Activated naive CD8-positive, alpha-beta T cell treated with anti-CD3 and anti-CD28 coated beads, Interleukin-2, amount 50 U/mL, for 16 hours (primary cell): ENCODE results near the gene NPHP4.

Experiments used
- DNase-seq: peaks from one replicate; pipeline ENCODE4 v3.0.0-alpha.2; 2020; ENCODE audit warnings: low read depth, low spot score

The NPHP4 gene

GRCh38 chr1:5879421-5879820, 112.8 kb downstream of the NPHP4 start:
- DNase-seq = no peak

- DNase-seq = no peak
These were observed 113.3 kb downstream of the NPHP4 start for GRCh38 chr1:5878971-5879370.

DNA sequence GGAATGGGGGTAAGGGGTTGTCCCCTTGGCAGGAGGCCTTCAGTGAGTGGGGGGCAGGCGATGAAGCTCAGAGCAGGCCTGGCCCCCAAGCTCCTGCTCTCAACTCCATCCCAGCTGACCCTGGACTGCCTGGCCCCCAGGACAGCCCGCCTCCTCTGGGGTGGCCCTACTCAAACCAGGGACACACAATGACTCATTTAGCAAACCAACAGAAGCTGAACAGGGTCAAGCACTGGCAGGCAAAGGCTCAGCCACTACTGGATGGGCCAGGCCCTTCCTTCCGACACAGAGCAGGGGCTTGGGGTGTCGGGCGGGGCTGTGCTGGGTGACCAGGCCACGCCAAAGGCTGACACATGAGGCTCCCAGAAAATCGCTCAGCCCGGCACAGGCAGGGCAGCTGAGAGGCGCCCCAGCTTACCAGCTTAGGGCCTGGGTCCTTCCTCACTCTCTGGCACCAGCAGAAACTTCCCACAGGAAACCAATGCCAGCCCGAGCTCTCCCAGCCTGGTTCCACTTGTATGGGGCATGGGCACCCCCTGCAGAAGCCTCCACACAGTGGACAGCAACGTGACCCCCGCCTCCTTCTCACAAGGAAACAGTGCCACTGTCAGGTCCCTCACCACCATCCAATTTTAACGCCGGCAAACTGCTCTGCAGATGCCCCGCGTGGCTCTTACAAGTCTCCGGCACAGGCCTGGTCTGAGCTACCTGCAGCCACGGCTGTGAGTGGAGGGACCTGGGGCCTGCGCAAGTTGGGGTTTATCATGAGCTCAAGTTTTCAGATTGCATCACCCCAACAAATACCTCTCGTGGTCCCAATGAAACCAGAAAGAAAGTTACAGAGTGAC, 114.3 kb downstream of the NPHP4 start:
- DNase-seq = no peak

GRCh38 chr1:5877001-5877400, 115.2 kb downstream of the NPHP4 start:
- DNase-seq = no peak

DNA sequence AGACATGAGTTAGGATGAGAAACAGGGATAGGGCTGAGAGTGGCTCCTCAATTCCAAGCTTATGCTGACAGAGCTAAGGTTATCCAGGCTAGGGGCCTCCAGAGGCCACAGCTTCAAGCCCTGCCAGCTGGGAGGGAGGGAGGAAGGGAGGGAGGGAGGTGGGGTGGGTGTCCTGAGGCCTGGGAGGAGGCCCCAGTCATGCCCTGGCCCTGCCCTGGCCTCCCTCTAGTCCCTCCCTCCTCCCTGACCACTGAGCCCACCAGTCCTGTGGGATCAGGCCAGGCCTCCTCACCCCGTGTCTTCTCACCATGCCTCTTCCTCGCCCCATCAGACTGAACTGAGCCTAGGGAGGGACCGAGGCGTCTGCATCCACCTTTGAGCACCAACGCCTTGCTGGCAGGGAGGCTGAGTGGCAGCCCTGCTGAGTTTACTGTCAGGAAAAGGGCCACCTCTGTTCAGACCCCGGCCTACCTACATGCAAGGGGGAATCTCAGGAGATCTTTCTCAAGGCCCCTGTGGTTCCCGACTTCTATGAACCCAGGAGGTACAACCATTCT, 116.1 kb downstream of the NPHP4 start:
- no peak for DNase-seq

- no peak for DNase-seq
These were observed 116.8 kb downstream of the NPHP4 start for GRCh38 chr1:5875345-5875910.

DNA sequence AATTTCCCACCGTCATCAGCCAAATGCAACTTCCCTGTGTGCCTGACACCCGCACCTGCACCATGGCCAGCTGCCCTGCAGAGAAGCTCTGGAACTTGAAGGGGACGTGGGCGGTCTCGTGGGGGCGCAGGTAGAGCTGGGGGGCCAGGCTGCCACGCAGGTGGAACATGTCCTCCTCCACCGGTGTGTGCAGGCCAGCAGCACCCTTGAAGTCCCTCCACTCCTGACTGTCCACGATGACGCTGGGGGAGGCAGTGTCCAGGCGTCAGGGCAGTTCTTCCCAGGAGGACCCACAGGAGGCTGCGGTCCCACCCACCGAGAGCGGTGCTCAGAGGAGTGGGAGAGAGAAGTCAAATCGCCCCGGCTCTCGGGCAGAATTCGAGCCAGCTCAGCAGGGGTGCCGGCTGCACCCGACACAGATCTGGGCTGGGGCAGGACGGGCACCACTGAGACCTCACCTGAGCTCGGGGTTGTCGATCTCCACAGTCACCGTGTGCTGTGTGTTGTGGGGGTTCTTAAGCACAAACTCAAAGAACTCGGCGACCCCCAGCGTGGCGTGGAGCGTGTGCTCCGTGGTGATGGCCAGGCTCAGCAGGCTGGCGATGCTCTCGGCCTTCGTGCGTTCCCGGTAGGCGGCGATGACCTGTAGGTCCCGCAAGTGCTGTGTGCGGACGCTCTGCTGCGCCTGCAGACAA, 117.7 kb downstream of the NPHP4 start:
- DNase-seq = no peak

DNA sequence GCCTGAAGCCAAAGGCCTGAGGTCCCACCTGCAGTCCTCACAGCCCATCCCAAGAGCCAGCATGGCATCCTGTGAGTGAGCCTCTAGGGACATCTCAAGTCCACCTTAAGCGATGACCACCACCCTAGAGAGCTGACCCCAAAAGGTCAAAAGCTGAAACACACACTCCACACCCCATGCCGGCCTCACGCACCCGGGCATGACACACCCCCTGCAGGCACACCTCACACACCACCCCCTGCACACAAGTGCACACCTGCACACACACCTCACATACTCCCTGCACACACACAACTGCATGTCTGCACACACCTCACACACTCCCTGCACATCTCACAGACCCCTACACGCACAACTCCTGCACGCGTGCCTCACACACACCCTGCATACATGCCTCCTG, 118.7 kb downstream of the NPHP4 start:
- DNase-seq = no peak

GRCh38 chr1:5872886-5873285, 119.3 kb downstream of the NPHP4 start:
- no peak for DNase-seq

GRCh38 chr1:5868931-5869500, 123.2 kb downstream of the NPHP4 start:
- no peak for DNase-seq

DNA sequence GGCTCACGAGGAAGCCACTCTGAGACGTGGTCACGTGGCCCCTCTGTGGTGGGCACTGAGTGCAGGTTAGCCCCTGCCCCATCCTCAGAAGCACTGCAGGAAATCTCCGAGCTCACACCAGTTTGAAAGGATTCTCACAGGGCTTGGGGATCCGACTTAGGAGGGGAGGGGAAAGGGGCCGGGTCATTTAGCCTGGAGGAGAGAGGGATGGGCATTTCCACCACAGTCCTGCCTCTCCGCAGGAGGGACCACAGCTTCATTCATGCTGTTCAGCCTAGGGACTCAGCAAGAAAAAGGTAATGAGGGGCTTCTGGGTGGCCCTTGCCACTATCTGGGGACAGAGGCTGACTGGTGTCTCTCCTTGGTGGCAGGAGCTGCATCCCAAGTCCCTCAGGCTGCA, 126.5 kb downstream of the NPHP4 start:
- DNase-seq = no peak

- DNase-seq = no peak
These were observed 127.2 kb downstream of the NPHP4 start for GRCh38 chr1:5865056-5865455.

DNA sequence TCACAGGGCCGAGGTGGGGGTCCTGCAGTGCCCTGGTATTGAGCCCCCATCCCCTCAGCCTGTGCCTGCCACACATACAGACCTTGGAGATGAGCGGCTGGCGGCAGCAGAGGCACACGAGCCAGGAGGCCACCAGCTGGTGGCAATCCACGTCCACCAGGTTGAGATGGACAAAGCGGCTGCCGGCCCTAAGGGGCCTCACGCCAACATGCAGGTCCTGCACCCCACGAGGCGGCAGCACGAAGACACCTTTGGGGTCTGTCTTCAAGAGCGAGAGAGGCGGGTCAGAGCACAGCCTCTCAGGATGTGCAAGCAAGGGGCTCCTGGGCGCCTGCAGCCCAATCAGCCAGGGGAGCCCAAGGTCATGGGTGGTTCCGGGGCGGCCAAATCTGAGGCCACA, 128.0 kb downstream of the NPHP4 start:
- DNase-seq = no peak

DNA sequence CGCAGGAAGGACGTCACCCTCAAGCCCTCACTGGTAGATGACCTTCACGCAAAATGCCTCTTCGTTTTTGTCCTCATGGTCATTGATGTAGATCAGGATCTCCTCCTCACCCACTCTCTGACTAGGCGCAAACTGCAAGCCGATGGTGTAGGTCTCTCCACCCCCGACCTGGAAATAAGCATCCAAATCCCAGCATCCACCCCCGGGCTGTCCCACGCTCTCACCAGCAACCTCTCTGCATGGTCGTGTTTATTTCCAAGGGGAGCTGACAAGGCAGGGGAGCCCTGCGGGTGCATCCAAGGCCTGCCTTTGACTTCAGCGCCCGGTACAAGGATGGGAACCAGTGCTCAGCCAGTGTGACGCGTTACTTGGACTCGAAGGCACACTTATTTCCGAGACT, 129.0 kb downstream of the NPHP4 start:
- DNase-seq = no peak

DNA sequence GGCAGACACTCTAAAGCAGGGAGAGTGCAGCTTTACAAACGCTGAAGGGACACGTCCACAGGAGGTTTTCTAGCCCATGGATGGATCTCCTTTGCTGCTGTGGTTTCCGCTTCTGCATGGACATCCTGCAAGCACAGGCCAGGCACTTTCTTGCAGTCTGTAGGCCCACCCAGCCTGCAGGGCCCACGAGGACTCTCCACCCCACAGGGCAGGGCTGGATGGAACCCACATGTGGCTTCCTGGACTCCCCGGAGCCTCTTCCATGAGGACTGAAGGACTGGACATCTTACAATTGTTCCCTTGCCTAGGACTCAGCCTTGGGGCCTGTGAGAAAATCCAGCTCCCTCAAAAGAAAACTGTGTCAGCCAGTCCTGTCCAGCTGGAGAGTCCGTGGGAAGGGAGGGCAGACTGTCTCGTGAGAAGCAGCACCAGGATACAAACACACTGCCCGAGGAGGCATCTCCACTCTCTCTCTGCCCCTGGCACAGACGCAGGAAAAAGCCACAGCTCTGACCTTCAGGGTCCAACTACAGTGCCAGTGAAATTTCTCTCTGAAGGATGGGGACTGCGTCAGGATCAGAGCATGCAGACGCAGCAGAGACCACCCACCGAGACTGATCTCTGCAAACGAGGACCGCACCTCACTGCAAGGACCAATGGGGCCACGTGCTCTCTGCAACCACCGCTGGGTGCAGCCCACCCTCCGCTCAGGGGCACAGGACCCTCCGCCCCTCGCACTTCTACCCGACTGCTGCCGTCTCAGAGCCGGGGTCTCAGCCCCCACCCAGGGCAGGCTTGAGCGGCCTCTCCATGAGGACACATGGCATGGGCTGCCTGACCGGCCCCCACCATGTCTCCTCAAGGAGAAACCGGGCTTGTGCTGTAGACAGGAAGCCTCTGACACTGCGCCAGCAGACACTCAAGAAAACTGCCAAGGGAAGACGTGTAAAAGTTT, 130.1 kb downstream of the NPHP4 start:
- no peak for DNase-seq

GRCh38 chr1:5860277-5860676, 131.9 kb downstream of the NPHP4 start:
- DNase-seq = no peak

DNA sequence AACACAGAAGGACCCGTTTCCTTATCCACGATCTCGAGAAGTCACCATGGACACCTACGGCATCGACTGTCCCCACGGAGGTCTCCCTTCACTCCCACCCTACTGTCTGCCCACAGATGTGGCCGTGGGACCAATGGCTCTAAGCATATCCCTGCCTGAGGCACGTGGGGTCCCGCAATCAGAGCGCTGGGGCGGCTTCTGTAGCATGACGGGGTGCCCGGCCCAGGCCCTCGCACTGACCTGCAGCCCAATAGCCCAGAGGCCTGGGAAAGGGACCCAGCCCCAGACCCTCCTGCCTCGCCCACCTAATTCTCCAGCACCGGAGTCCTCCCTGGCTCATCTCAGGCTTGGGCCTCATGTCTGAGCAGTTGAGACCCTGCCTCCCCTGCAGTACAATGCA, 132.5 kb downstream of the NPHP4 start:
- no peak for DNase-seq

- no peak for DNase-seq
These were observed 133.3 kb downstream of the NPHP4 start for GRCh38 chr1:5858844-5859407.

GRCh38 chr1:5858246-5858645, 134.0 kb downstream of the NPHP4 start:
- DNase-seq = no peak

DNA sequence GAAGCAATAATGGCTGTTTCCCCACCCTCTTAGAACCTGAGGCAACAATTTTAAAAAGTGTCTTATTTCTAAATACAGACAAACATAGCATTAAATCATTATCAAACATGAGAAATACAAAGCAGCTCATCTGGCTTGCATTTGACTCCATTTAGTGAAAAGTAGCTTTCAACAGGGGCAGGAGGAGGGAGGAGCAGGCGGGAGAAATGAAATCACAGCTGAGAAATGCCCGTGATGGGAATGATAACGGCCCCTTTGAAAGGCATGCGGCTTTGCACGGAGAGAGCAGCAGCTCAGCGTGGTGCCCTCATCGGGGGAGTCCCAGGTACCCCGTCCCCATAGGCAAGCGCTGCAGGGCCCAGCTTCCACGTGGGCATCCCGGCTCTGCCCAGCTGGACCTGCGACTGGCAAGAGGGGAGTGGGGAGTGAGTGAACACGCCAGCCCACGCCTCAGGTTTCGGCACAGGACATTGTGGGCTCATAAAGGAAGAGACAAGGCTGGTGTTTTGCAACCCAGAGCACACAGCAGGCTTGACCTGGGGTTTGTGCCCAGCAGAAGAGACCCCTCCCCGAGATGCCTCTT, 134.6 kb downstream of the NPHP4 start:
- DNase-seq = no peak
